Measurements from ENCODE around the gene ACVR1B.

Gene ACVR1B

GRCh38 chr12:51926064-51926632 lies 25.4 kb upstream of the ACVR1B start:
- H3K27ac ChIP-seq (ENCODE audit: low read length), result no peak overlapping the region
- H4K20me1 ChIP-seq (ENCODE audit: insufficient read depth, low read length), result no peaks in the 10 kb centered on the region
- TF ChIP-seq EZH2 (optimal IDR thresholded peaks at IDR 0.05; ENCODE audit: low read depth, low read length) (no peak), CTCF (IDR thresholded peaks at IDR 0.05; ENCODE audit: low read length) (no peak), EZH2phosphoT487 (IDR thresholded peaks at IDR 0.05; ENCODE audit: low read length) (no peak)
- no peaks in the 10 kb centered on the region for H3K36me3 ChIP-seq (replicated peaks; ENCODE audit: insufficient read depth, low read length)
- no peak overlapping the region for H3K4me3 ChIP-seq (ENCODE audit: low read length)
- no peak for DNase-seq
- H3K27me3 ChIP-seq (replicated peaks; ENCODE audit: insufficient read depth, low read length), result no peaks in the 10 kb centered on the region
- no peak overlapping the region for H3K9ac ChIP-seq (ENCODE audit: low read length)
- no peak overlapping the region for H2AFZ ChIP-seq (ENCODE audit: low read length)
- peaks cover 5% of the 10 kb centered on the region for H3K4me1 ChIP-seq (ENCODE audit: low read length)
- no peak overlapping the region for H3K4me2 ChIP-seq (ENCODE audit: low read depth, low read length)
- H3K9me2 ChIP-seq (replicated peaks; ENCODE audit: insufficient read depth, low read length), result no peaks in the 10 kb centered on the region
- H3K9me3 ChIP-seq (replicated peaks; ENCODE audit: insufficient read depth, low read length), result no peaks in the 10 kb centered on the region
- no peaks in the 10 kb centered on the region for H3K79me2 ChIP-seq (ENCODE audit: low read length)
- H3F3A ChIP-seq (ENCODE audit: insufficient read depth, low read length), result no peaks in the 10 kb centered on the region

GRCh38 chr12:51926718-51927117 lies 24.8 kb upstream of the ACVR1B start:
- Histone ChIP-seq H3K9me3 (replicated peaks; ENCODE audit: insufficient read depth, low read length) (no peaks in the 10 kb centered on the region), H3K9me2 (replicated peaks; ENCODE audit: insufficient read depth, low read length) (no peaks in the 10 kb centered on the region), H3K36me3 (replicated peaks; ENCODE audit: insufficient read depth, low read length) (no peaks in the 10 kb centered on the region), H4K20me1 (ENCODE audit: insufficient read depth, low read length) (no peaks in the 10 kb centered on the region), H3K27ac (ENCODE audit: low read length) (no peak overlapping the region), H3K4me1 (ENCODE audit: low read length) (peaks cover 5% of the 10 kb centered on the region), H3K79me2 (ENCODE audit: low read length) (no peaks in the 10 kb centered on the region), H3F3A (ENCODE audit: insufficient read depth, low read length) (no peaks in the 10 kb centered on the region), H3K9ac (ENCODE audit: low read length) (no peak overlapping the region), H2AFZ (ENCODE audit: low read length) (no peak overlapping the region), H3K27me3 (replicated peaks; ENCODE audit: insufficient read depth, low read length) (no peaks in the 10 kb centered on the region; the same call in 1 of the 2 replicates), H3K4me3 (ENCODE audit: low read length) (no peak overlapping the region), H3K4me2 (ENCODE audit: low read depth, low read length) (no peak overlapping the region)
- DNase-seq, result peak; percentile 53
- TF ChIP-seq EZH2phosphoT487 (IDR thresholded peaks at IDR 0.05; ENCODE audit: low read length) (no peak), CTCF (IDR thresholded peaks at IDR 0.05; ENCODE audit: low read length) (peak; percentile 66)

GRCh38 chr12:51932218-51933076 lies 19.1 kb upstream of the ACVR1B start:
- no peak overlapping the region for H3K4me3 ChIP-seq (ENCODE audit: low read length)
- H3K4me2 ChIP-seq (ENCODE audit: low read depth, low read length), result no peak overlapping the region
- no peak overlapping the region for H3K9ac ChIP-seq (ENCODE audit: low read length)
- H3K36me3 ChIP-seq (replicated peaks; ENCODE audit: insufficient read depth, low read length), result no peaks in the 10 kb centered on the region
- no peak overlapping the region for H3K27ac ChIP-seq (ENCODE audit: low read length)
- TF ChIP-seq CTCF (IDR thresholded peaks at IDR 0.05; ENCODE audit: low read length), result no peak
- no peak for TF ChIP-seq EZH2phosphoT487 (IDR thresholded peaks at IDR 0.05; ENCODE audit: low read length)
- no peak for TF ChIP-seq EZH2 (optimal IDR thresholded peaks at IDR 0.05; ENCODE audit: low read depth, low read length)
- H3K9me3 ChIP-seq (replicated peaks; ENCODE audit: insufficient read depth, low read length), result no peaks in the 10 kb centered on the region
- H3K27me3 ChIP-seq (replicated peaks; ENCODE audit: insufficient read depth, low read length), result no peaks in the 10 kb centered on the region; the same call in 1 of the 2 replicates
- no peak for DNase-seq
- no peaks in the 10 kb centered on the region for H3K9me2 ChIP-seq (replicated peaks; ENCODE audit: insufficient read depth, low read length)
- H4K20me1 ChIP-seq (ENCODE audit: insufficient read depth, low read length), result no peaks in the 10 kb centered on the region
- H3F3A ChIP-seq (ENCODE audit: insufficient read depth, low read length), result no peaks in the 10 kb centered on the region
- H3K4me1 ChIP-seq (ENCODE audit: low read length), result peaks cover 7% of the 10 kb centered on the region
- no peaks in the 10 kb centered on the region for H3K79me2 ChIP-seq (ENCODE audit: low read length)
- no peak overlapping the region for H2AFZ ChIP-seq (ENCODE audit: low read length)

All from MM.1S (cell line).